ENCODE results near the gene S1PR4.

Gene S1PR4, protein sequence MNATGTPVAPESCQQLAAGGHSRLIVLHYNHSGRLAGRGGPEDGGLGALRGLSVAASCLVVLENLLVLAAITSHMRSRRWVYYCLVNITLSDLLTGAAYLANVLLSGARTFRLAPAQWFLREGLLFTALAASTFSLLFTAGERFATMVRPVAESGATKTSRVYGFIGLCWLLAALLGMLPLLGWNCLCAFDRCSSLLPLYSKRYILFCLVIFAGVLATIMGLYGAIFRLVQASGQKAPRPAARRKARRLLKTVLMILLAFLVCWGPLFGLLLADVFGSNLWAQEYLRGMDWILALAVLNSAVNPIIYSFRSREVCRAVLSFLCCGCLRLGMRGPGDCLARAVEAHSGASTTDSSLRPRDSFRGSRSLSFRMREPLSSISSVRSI

DNA sequence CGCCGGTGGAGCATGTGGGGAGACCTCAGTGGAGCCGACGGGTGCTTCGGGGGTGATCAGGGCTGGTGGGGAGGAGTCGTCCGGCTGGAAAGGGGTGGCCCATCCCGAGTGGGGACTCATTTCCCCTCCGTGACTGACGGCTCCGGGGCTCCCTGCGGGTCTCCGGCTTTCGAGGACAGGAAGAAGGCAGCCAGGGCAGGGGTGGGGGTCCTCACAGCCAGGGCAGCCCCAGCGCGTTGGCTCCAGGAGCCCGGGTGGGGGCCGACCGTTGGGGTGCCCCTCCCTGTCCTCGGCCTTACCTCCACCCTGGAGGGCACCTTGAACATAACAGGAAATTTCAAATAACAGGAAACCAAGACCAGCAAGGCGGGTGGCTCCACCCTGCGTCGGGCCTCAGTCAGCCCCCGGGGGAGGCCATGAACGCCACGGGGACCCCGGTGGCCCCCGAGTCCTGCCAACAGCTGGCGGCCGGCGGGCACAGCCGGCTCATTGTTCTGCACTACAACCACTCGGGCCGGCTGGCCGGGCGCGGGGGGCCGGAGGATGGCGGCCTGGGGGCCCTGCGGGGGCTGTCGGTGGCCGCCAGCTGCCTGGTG, at the start of gene S1PR4:
Gene S1PR4, plus strand, starts transcription at position 393 of the 596 bp plus-strand sequence. Its CDS starts 24 bp downstream, at position 417.
- DNase-seq (ENCODE audit: low read depth, low spot score): no peak

GRCh38 chr19:3129112-3129511, 49.5 kb upstream of the S1PR4 start:
- DNase-seq (ENCODE audit: low read depth, low spot score): no peak

GRCh38 chr19:3131168-3131567, 47.4 kb upstream of the S1PR4 start:
- no peak for DNase-seq (ENCODE audit: low read depth, low spot score)

- no peak for DNase-seq (ENCODE audit: low read depth, low spot score)
These were observed 45.4 kb upstream of the S1PR4 start for GRCh38 chr19:3132971-3133792.

GRCh38 chr19:3133793-3134116, 44.8 kb upstream of the S1PR4 start:
- DNase-seq (ENCODE audit: low read depth, low spot score): no peak

GRCh38 chr19:3135961-3136683, 42.4 kb upstream of the S1PR4 start, which contains the start of gene GNA15:
Gene GNA15 (plus strand): TSS chr19:3136033. CDS start chr19:3136451, 418 bp downstream.
- no peak for DNase-seq (ENCODE audit: low read depth, low spot score)

GRCh38 chr19:3136684-3137055, 41.9 kb upstream of the S1PR4 start:
- DNase-seq (ENCODE audit: low read depth, low spot score): no peak

DNA sequence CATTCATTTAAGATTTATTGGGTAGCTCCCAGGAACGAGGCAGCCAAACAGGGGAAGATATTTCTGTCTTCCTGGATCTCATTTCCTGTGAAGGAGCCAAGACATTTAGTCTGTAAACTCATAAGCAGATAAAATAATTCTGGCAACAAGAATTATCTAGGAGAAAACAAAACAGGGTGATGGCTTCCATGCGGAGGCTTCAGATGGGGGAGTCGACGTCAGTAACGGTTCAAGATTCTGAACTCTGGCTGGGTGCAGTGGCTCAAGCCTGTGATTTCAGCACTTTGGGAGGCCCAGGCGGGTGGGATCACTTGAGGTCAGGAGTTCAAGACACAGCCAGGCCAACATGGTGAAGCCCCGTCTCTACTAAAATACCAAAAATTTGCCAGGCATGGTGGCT, 41.5 kb upstream of the S1PR4 start:
- no peak for DNase-seq (ENCODE audit: low read depth, low spot score)

- DNase-seq (ENCODE audit: low read depth, low spot score): no peak
These were observed 40.3 kb upstream of the S1PR4 start for GRCh38 chr19:3138268-3138667.

GRCh38 chr19:3140667-3141038, 37.9 kb upstream of the S1PR4 start:
- DNase-seq (ENCODE audit: low read depth, low spot score): no peak

DNA sequence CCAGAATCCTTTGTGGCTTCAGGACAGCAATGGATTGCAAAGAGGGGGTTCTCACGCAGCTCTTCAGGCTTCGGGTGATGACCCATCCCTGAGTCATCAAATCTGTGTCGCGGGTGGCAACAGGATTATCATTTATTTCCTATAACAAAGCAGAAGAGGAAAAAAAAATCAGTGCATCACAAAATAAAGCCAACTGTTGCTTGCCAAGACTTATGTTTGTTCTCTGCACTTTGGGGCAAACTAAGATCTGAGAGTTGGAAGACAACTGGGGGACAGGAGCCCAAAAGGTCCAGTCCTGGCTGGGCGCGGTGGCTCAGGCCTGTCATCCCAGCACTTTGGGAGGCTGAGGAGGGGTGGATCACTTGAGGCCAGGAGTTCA, 36.3 kb upstream of the S1PR4 start:
- no peak for DNase-seq (ENCODE audit: low read depth, low spot score)

GRCh38 chr19:3142781-3143337, 35.7 kb upstream of the S1PR4 start:
- no peak for DNase-seq (ENCODE audit: low read depth, low spot score)

GRCh38 chr19:3145909-3146676, 32.5 kb upstream of the S1PR4 start:
- DNase-seq (ENCODE audit: low read depth, low spot score): no peak

DNA sequence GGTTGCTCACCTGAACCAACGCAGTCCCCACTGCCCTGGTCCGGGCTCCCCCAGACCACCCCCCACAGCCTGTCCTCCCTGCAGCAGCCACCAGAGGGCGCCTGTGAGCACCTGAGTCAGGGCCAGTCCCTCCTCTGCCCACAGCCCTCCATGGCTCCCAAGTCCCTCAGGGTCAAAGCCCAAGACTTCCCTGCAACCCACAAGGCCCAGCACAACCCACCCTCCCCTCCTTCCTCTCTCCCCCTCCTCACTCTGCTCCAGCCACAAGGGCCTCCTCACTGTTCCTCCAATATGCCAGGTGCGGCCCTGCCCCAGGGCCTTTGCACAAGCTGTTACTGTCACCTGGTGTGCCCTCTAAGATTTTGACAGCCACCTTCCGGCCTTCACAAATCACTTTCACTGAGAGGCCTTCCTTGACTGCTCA, 31.9 kb upstream of the S1PR4 start:
- no peak for DNase-seq (ENCODE audit: low read depth, low spot score)

GRCh38 chr19:3148503-3148902, 30.1 kb upstream of the S1PR4 start:
- no peak for DNase-seq (ENCODE audit: low read depth, low spot score)

DNA sequence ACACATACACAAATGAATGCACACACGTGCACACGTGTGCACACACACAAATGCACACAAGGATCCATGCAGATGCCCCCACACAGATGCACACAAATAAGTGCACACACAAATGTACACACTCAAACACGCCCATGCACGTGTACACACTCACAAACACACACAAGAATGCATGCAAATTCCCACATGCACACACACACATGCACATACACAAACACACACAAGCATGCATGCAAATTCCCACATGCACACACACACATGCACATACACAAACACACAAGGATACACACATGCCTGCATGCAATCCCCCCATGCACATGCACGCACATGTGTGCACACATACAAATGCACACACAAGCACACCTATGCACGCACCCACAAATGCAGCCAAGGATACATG, 29.5 kb upstream of the S1PR4 start:
- DNase-seq (ENCODE audit: low read depth, low spot score): no peak

GRCh38 chr19:3149526-3150505, 28.8 kb upstream of the S1PR4 start:
- no peak for DNase-seq (ENCODE audit: low read depth, low spot score)

DNA sequence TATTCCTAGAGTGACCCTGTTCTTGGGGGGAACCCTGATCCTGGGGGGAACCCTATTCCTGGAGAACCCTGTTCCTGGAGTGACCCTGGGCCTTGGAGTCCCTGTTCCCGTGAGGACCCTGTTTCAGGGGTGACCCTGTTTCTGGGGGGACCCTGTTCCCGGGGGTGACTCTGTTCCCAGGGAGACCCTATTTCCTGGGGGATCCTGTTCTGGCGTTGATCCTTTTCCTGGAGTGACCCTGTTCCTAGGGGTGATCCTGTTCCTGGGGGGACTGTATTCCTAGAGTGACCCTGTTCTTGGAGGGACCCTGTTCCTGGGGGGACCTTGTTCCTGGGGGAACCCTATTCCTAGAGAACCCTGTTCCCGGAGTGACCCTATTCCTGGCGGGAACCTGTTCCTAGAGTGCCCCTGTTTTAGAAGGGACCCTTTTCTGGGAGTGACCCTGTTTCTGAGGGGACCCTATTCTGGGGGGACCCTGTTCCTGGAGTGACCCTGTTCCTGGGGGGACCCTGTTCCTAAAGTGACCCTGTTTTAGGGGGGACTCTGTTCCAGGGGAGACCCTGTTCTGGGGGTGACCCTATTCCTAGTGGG, 27.7 kb upstream of the S1PR4 start:
- DNase-seq (ENCODE audit: low read depth, low spot score): no peak

Measured in iPS DF 19.7 (cell line).